Renal pelvis (tissue), 4 donors: ENCODE results near the gene C12orf76. TPM values are rescaled to one million over a fixed set of nuclear protein-coding genes. Genes with fewer than 3 reads are reported as not detected.
"Not testable (repeated sequence)": the region's sequence is repeated elsewhere in the genome, so short reads cannot be mapped to it uniquely, and the experiment has no call there.

Source experiments
- DNase-seq: peaks from one replicate; pipeline ENCODE4 v3.0.0-alpha.2; 2013
- polyA plus RNA-seq, 3 donors: library from polyadenylated mRNA; unstranded; fragments of 120-200 nt; gene quantifications; one replicate each; pipeline ENCODE4 v1.2.1, GENCODE V29; 2013; ENCODE audit not compliant: insufficient read length in 3 of 3

The C12orf76 gene
- polyA plus RNA-seq, 3 donors: 29.5 to 38.6 (median 38.3) TPM

- DNase-seq: no peak
Observed at GRCh38 chr12:110033888-110034287, 14.4 kb downstream of the C12orf76 start.

GRCh38 chr12:110029290-110029815 lies 19.0 kb downstream of the C12orf76 start:
- no peak for DNase-seq

- DNase-seq: no peak
Observed at GRCh38 chr12:110028323-110028722, 20.0 kb downstream of the C12orf76 start.

DNA sequence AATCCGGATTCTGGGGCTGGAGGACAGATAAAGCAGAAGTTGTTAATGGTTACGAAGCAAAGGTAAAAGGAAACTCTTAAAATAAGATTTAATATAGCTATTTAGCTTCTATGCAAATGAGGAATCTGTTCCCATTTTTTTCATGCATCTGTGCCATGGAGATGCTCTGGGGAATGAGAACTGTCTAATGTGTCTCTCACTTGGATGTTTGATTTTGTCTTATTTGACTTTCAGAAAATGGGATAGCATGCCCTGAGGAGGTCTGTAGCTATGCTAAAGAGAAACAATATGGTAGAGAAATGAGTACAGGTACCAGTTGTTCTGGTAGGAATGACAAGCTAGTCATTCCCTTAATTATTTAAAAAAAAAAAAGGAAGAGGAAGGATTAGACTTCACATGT lies 24.3 kb downstream of the C12orf76 start:
- DNase-seq: no peak

- DNase-seq: no peak
Observed at GRCh38 chr12:110023059-110023980, 25.0 kb downstream of the C12orf76 start.

DNA sequence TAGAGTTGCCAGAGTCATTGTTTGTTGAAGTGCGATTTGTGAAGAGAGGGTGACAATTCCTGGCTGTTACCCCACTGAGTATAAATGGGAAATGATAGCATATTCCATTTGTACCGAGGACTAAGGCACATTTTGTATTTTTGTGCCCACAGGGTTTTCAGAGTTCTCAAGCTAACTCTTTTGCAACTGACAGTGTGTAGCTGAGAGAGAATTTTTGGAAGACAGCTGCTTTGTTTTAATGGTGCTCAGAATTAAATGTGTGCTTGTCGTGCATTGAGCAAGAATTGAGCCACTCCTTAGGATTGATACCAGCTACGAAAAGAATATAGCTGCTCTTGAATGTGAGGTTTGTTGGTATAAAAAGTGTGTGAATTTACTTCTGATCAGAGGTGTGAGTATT lies 27.4 kb downstream of the C12orf76 start:
- DNase-seq: no peak

DNA sequence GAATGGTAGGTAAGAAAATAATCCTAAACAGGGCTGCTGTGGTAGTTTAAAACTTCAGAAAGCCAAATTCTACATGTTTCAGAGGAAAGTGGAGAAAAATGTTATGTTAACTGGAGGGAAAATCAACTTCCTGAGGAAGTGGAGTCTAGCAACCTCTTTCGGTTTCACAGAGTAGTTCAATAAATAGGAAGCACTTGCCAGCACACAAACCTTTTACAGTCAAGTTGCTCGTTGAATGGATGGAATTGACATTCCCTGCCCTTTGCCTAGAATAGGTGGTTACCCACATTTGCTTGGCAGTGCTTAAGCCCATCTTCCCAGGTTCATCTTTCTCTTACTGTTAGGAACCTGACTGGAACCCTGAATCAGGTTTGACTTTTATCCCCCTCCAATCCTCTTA lies 33.2 kb downstream of the C12orf76 start:
- no peak for DNase-seq

DNA sequence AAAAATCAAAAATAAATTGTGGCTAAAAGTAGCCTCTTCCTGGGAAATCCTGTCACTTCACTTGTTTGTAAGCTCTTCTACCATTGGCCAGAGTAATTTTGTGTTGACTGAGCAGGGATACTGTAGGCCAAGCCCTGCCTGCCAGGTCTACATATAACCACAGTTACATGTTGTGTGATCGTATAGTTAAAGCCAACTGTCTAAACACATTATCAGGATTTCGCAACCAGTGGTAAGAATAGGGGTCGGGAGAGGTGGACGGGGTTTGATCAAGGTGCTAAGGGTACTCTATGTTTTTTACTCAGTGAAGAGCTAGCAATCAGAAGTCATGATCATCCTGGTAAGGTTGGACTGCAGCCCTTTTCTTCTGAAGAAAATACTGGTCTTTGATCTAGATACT lies 35.7 kb downstream of the C12orf76 start:
- DNase-seq: no peak

DNA sequence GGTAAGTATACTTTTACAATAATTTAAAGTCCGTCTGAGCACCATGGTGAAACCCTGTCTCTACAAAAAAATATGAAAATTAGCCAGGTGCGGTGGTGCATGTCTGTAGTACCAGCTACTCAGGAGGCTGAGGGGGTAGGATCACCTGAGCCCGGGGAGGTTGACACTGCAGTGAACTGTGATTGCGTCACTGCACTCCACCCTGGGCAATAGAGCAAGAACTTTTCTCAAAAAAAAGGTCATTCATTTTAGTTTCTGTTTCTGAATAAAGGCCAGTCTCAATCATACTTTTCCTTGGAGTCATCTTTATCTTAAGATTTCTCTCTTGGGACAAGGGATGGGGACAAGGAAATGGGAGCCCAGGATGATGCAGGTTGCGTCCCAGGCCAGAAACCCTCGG lies 36.2 kb downstream of the C12orf76 start:
- no peak for DNase-seq

DNA sequence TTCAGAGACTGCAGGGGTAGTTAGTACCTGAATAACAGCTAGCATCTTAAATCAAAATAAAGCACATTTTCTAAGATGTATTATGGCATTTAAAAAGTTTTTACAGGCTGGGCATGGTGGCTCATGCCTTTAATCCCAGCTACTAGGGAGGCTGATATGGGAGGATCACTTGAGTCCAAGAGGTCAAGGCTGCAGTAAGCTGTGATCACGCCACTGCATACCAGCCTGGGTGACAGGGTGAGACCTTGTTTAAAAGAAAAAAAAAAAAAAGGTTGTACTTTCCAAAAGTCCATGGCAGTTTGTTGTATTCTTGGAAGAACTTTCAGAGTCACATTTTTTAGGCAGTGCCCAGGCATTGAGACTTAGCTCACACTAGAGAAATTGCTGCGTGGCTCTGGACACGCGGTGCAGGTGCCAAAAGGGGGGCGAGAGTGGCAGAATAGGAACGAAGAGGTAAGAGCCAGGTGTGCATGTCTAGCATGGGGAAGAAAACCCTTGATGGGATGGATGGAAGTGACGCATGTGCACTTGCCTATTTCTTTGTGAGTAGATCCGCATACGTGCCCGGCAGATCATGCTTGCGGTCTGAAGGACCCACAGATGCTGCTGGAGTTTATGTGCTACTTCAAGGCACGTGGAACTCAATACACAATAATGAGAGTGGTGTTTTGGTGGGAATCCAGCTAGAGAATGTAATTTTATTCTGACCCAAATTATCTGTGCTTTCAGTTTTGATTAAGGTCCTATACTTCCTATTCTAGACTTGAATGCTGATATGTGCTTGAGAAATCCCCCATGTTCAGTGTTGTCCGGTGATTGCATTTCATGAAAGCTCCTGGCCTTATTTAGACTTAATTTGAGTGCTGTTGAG lies 37.2 kb downstream of the C12orf76 start:
- no peak for DNase-seq

DNA sequence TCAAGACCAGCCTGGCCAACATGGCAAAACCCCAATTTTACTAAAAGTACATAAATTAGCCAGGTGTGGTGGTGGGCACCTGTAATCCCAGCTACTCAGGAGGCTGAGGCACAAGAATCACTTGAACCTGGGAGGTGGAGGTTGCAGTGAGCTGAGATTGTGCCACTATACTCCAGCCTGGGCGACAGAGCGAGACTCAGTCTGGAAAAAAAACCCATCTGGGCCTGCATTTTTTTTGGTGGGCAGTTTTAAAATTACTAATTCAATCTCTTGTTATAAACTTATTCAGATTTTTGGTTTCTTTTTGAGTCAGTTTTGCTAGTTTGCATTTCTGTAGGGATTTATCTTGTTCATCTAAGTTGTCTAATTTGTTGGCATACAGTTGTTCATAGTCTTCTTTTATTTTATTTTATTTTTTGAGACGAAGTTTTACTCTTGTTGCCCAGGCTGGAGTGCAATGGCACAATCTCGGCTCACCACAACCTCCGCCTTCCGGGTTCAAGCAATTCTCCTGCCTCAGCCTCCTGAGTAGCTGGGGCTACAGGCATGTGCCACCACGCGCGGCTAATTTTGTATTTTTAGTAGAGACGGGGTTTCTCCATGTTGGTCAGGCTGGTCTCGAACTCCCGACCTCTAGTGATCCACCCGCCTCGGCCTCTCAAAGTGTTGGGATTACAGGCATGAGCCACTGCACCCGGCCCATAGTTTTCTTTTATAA lies 39.5 kb downstream of the C12orf76 start:
- not testable (repeated sequence) for DNase-seq

DNA sequence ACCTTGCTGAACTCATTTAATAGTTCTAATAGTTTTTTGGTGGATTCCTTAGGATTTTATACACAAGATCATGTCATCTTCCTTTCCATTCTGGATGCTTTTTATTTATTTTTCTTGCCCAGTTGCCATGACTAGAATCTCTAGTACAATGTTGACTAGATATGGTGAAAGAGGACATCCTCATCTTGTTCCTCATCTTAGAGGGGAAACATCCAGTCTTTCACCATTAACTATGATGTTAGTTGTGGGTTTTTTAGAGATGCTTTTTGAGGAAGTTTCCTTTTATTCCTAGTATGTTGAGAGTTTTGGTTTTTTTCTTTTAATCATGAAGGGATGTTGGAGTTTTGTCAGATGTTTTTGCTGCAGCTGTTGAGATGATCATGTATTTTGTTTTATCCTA lies 40.4 kb downstream of the C12orf76 start:
- DNase-seq: no peak

DNA sequence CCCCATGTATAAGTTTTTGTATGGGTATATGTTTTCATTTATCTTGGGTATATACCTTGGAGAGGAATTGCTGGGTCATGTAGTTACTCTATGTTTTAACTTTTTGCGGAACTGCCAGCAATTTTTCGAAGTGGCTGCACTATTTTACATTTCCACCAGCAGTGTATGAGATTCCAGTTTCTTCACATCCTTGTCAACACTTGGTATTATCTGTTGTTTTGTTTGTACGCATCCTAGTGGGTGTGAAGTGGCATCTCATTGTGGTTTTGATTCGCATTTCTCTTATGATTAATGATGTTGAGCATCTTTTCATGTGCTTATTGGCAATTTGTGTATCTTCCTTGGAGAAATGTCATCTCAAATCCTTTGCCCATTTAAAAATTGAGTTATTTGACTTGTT lies 42.2 kb downstream of the C12orf76 start:
- no peak for DNase-seq

DNA sequence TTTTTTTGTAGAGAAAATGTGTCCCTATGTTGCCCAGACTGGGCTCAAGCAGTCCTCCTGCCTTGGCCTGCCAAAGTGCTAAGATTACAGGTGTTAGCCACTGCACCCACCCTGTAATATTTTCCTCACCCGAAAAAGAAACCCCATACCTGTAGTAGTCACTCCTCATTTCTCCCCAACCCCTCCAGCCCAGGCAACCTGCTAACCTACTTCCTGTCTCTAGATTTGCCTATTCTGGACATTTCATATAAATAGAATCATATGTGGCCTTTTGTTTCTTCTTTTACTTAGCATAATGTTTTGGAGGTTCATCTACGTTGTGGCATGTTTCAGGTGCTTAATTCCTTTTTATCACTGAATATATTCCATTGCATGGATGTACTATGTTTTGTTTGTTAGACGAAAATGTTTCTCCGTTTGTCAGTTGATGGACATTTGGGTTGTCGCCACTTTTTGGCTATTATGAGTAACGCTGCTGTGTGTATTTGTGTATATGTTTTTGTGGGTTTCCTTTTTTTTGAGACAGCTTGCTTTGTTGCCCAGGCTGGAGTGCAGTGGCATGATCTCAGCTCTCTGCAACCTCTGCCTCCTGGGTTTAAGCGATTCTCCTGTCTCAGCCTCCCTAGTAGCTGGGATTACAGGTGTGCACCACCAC lies 42.9 kb downstream of the C12orf76 start:
- no peak for DNase-seq

DNA sequence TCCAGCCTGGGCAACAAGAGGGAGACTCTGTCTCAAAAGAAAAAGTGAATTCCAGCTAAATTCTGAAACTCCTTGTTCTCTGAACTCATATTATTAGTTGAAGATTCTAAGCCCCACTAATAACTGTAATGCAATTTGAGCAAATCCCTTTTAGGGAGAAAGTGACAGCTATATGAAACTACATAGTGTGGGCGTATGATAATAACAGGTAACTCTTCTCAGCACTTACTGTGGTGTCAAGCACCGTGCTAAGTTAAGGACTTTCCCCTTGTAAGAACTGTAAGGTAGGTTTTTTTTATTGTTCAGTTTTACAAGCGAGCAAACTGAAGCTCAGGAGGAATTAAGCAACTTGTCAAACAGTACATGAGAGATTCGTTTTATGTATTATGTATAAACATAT lies 43.7 kb downstream of the C12orf76 start:
- no peak for DNase-seq

GRCh38 chr12:110002676-110003515 lies 45.4 kb downstream of the C12orf76 start:
- no peak for DNase-seq

- no peak for DNase-seq
Observed at GRCh38 chr12:110001596-110001995, 46.7 kb downstream of the C12orf76 start.

GRCh38 chr12:109999983-110000505 lies 48.3 kb downstream of the C12orf76 start:
- DNase-seq: peak; percentile 21

- DNase-seq: no peak
Observed at GRCh38 chr12:109999649-109999971, 48.7 kb downstream of the C12orf76 start.
